Measurements from ENCODE around the gene MFGE8.

The MFGE8 gene

GRCh38 chr15:88897456-88898194 is 15.6 kb downstream of the MFGE8 start:
- no peak for DNase-seq

GRCh38 chr15:88897142-88897455 is 16.1 kb downstream of the MFGE8 start:
- no peak for DNase-seq

GRCh38 chr15:88896333-88897033 is 16.7 kb downstream of the MFGE8 start:
- DNase-seq = no peak

GRCh38 chr15:88894819-88895767 is 18.1 kb downstream of the MFGE8 start, which contains the start of gene HAPLN3:
Gene HAPLN3, minus strand, starts transcription at chr15:88895544. Its CDS starts 8,246 bp downstream, at chr15:88887298.
- no peak for DNase-seq

GRCh38 chr15:88894348-88894818 is 18.8 kb downstream of the MFGE8 start:
- no peak for DNase-seq

- DNase-seq = no peak
Measured at GRCh38 chr15:88891540-88892254, 21.5 kb downstream of the MFGE8 start.

GRCh38 chr15:88890495-88890894 is 22.7 kb downstream of the MFGE8 start:
- DNase-seq = no peak

GRCh38 chr15:88888719-88889118 is 24.5 kb downstream of the MFGE8 start:
- DNase-seq = no peak

- no peak for DNase-seq
Measured at GRCh38 chr15:88887068-88887580, 26.1 kb downstream of the MFGE8 start.

GRCh38 chr15:88882785-88883184 is 30.4 kb downstream of the MFGE8 start:
- DNase-seq = no peak

GRCh38 chr15:88881775-88882174 is 31.4 kb downstream of the MFGE8 start:
- DNase-seq = no peak

GRCh38 chr15:88880944-88881740 is 32.0 kb downstream of the MFGE8 start:
- no peak for DNase-seq

GRCh38 chr15:88878720-88879184 is 34.4 kb downstream of the MFGE8 start:
- no peak for DNase-seq

- no peak for DNase-seq
Measured at GRCh38 chr15:88877906-88878305, 35.3 kb downstream of the MFGE8 start.

- DNase-seq = no peak
Measured at GRCh38 chr15:88877415-88877814, 35.8 kb downstream of the MFGE8 start.

GRCh38 chr15:88876573-88876972 is 36.6 kb downstream of the MFGE8 start:
- DNase-seq = no peak

- DNase-seq = no peak
Measured at GRCh38 chr15:88874684-88875083, 38.5 kb downstream of the MFGE8 start.

GRCh38 chr15:88874275-88874674 is 38.9 kb downstream of the MFGE8 start:
- DNase-seq = no peak

GRCh38 chr15:88873786-88874185 is 39.4 kb downstream of the MFGE8 start:
- DNase-seq = no peak

GRCh38 chr15:88872706-88873105 is 40.5 kb downstream of the MFGE8 start:
- DNase-seq = no peak

GRCh38 chr15:88872106-88872505 is 41.1 kb downstream of the MFGE8 start:
- no peak for DNase-seq
